H1 (cell line): Measurements from ENCODE around the gene NRXN3. TPM values are rescaled to one million over a fixed set of nuclear protein-coding genes. Genes with fewer than 3 reads are reported as not detected.

Source experiments
- TEAD4 ChIP-seq: IDR thresholded peaks from 2 replicates; pipeline ENCODE4 v1.6.1; 2012; ENCODE audit warnings: low read depth, low read length, inconsistent platforms, mixed read lengths
- YY1 ChIP-seq: IDR thresholded peaks from 2 replicates; pipeline ENCODE4 v1.6.1; 2011; ENCODE audit warnings: low read depth, mild to moderate bottlenecking, low read length
- polyA plus RNA-seq, 7 experiments: library from polyadenylated mRNA; depleted of rRNA in 3 of 7; stranded (reverse) in 5 of 7; unstranded in 2 of 7; fragments of >200 nt in 5 of 7; fragments of 200-250 nt in 2 of 7; gene quantifications; 1 replicate in 5 of 7; 2 replicates in 1 of 7; 4 replicates in 1 of 7; pipeline versions ENCODE4 v1.2.1 to v1.2.3, GENCODE V29; 2011 to 2013; ENCODE audit warnings: missing spikeins in 2 of 7, mixed read lengths in 2 of 7
- total RNA-seq: library from RNA; stranded (reverse); fragmentation: NEBNext Ultra II Directional; extraction: Animal tissue kit (Norgen Biotek cat#: 25700); gene quantifications from 2 replicates; pipeline ENCODE4 v1.2.1, GENCODE V29; 2021
- TF ChIP-seq, protein P1 (sequence below): fragments of 300-600 bp; sonication (generic); IDR thresholded peaks from 2 replicates; pipeline ENCODE4 v1.7.1; 2012; ENCODE audit warnings: low read length, moderate library complexity, mild to moderate bottlenecking, inconsistent platforms; ENCODE audit not compliant: insufficient replicate concordance

Gene NRXN3
- total and polyA plus RNA-seq, 2 of the 8 experiments (the other 6 are each of a cell fraction or from before 2014, with no cell fraction given): 2.6 to 4.1 TPM

DNA sequence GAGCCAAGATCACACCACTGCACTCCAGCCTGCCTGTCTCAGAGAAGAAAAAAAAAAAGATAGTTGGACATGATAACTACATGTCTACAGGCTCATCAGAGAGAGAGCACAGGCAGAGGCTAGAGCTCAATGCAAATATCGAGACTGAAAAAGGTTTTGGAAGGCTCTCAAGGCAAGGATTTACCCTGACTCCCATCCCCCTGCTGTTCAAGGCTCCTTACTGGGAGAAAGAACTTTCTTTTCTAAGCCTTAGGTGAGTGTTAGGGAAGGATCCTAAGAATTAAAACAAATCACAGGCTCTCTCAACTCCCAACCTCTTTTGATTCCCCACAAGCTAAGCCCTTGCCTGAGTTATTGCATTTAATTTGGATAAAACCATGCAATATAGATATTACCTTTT lies 1516.0 kb downstream of the NRXN3 start (continued):
- TF ChIP-seq, protein P1, sequence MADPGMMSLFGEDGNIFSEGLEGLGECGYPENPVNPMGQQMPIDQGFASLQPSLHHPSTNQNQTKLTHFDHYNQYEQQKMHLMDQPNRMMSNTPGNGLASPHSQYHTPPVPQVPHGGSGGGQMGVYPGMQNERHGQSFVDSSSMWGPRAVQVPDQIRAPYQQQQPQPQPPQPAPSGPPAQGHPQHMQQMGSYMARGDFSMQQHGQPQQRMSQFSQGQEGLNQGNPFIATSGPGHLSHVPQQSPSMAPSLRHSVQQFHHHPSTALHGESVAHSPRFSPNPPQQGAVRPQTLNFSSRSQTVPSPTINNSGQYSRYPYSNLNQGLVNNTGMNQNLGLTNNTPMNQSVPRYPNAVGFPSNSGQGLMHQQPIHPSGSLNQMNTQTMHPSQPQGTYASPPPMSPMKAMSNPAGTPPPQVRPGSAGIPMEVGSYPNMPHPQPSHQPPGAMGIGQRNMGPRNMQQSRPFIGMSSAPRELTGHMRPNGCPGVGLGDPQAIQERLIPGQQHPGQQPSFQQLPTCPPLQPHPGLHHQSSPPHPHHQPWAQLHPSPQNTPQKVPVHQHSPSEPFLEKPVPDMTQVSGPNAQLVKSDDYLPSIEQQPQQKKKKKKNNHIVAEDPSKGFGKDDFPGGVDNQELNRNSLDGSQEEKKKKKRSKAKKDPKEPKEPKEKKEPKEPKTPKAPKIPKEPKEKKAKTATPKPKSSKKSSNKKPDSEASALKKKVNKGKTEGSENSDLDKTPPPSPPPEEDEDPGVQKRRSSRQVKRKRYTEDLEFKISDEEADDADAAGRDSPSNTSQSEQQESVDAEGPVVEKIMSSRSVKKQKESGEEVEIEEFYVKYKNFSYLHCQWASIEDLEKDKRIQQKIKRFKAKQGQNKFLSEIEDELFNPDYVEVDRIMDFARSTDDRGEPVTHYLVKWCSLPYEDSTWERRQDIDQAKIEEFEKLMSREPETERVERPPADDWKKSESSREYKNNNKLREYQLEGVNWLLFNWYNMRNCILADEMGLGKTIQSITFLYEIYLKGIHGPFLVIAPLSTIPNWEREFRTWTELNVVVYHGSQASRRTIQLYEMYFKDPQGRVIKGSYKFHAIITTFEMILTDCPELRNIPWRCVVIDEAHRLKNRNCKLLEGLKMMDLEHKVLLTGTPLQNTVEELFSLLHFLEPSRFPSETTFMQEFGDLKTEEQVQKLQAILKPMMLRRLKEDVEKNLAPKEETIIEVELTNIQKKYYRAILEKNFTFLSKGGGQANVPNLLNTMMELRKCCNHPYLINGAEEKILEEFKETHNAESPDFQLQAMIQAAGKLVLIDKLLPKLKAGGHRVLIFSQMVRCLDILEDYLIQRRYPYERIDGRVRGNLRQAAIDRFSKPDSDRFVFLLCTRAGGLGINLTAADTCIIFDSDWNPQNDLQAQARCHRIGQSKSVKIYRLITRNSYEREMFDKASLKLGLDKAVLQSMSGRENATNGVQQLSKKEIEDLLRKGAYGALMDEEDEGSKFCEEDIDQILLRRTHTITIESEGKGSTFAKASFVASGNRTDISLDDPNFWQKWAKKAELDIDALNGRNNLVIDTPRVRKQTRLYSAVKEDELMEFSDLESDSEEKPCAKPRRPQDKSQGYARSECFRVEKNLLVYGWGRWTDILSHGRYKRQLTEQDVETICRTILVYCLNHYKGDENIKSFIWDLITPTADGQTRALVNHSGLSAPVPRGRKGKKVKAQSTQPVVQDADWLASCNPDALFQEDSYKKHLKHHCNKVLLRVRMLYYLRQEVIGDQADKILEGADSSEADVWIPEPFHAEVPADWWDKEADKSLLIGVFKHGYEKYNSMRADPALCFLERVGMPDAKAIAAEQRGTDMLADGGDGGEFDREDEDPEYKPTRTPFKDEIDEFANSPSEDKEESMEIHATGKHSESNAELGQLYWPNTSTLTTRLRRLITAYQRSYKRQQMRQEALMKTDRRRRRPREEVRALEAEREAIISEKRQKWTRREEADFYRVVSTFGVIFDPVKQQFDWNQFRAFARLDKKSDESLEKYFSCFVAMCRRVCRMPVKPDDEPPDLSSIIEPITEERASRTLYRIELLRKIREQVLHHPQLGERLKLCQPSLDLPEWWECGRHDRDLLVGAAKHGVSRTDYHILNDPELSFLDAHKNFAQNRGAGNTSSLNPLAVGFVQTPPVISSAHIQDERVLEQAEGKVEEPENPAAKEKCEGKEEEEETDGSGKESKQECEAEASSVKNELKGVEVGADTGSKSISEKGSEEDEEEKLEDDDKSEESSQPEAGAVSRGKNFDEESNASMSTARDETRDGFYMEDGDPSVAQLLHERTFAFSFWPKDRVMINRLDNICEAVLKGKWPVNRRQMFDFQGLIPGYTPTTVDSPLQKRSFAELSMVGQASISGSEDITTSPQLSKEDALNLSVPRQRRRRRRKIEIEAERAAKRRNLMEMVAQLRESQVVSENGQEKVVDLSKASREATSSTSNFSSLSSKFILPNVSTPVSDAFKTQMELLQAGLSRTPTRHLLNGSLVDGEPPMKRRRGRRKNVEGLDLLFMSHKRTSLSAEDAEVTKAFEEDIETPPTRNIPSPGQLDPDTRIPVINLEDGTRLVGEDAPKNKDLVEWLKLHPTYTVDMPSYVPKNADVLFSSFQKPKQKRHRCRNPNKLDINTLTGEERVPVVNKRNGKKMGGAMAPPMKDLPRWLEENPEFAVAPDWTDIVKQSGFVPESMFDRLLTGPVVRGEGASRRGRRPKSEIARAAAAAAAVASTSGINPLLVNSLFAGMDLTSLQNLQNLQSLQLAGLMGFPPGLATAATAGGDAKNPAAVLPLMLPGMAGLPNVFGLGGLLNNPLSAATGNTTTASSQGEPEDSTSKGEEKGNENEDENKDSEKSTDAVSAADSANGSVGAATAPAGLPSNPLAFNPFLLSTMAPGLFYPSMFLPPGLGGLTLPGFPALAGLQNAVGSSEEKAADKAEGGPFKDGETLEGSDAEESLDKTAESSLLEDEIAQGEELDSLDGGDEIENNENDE: no peak
- no peak for TF ChIP-seq YY1
- no peak for TF ChIP-seq TEAD4
